Erythroblast (primary cell): ENCODE measurements around the gene FNDC3A.

Experiments used
- GATA1 ChIP-seq: IDR thresholded peaks from 2 replicates; pipeline ENCODE4 v1.6.1; 2011; ENCODE audit warnings: low read depth, mild to moderate bottlenecking, control low read depth, low read length, moderate library complexity
- POLR2A ChIP-seq: IDR thresholded peaks from 2 replicates; pipeline ENCODE4 v1.6.1; 2011; ENCODE audit warnings: mild to moderate bottlenecking, low read length

DNA sequence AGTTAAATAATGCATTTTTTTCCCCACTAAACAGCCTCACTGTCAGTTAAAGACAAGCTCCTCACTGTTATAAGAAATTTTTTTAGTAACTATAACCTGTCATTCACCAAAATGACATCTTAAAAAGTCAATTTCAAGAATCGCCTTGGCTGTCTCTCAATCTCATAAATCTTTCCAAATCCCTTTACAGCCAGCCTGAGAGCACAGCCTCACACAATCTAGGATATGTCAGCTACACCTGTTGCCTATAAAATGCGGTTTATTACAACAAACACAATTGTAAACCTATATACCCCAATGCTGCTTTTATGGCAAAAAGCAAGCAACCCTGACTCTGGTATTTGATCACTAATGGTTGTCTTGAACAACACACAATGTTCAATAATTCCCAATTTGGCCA is 29.5 kb upstream of the FNDC3A start:
- TF ChIP-seq POLR2A = no peak
- TF ChIP-seq GATA1 = no peak
